Measurements from ENCODE around the gene ZNHIT2. TPM values are rescaled to one million over a fixed set of nuclear protein-coding genes. Genes with fewer than 3 reads are reported as not detected.
A peak's percentile ranks its signal among the peaks of the same experiment; 100 is the strongest.

The ZNHIT2 gene
- total RNA-seq, 1 donor from 2014 or later: 6.1 TPM

DNA sequence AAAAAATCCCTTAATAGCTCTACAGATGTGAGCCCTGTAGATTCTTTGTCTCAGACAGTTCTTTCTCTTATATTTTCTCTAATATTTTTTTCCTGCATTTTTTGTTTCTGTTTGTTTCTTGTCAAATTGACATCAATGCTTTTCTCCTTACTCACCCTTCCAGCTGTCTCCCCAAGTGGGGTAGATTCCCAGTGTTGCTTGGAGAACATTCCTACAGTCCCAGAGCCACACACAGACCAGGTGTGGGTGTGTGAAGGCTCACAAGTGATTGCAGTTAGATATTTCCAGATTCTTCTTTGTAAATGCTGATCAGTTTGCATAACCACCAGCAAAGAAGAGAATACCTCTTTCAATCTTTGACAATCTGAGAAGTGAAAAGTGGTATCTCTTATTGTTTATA, 14.0 kb downstream of the ZNHIT2 start:
- peaks cover 26% of the 10 kb centered on the region for H3K36me3 ChIP-seq
- H3K9me3 ChIP-seq (replicated peaks): no peaks in the 10 kb centered on the region
- H3K27me3 ChIP-seq (ENCODE audit: low read depth): no peaks in the 10 kb centered on the region
- DNase-seq: no peak
- peaks cover 49% of the 10 kb centered on the region for H3K4me1 ChIP-seq
- TF ChIP-seq, protein P1, sequence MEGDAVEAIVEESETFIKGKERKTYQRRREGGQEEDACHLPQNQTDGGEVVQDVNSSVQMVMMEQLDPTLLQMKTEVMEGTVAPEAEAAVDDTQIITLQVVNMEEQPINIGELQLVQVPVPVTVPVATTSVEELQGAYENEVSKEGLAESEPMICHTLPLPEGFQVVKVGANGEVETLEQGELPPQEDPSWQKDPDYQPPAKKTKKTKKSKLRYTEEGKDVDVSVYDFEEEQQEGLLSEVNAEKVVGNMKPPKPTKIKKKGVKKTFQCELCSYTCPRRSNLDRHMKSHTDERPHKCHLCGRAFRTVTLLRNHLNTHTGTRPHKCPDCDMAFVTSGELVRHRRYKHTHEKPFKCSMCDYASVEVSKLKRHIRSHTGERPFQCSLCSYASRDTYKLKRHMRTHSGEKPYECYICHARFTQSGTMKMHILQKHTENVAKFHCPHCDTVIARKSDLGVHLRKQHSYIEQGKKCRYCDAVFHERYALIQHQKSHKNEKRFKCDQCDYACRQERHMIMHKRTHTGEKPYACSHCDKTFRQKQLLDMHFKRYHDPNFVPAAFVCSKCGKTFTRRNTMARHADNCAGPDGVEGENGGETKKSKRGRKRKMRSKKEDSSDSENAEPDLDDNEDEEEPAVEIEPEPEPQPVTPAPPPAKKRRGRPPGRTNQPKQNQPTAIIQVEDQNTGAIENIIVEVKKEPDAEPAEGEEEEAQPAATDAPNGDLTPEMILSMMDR (IDR thresholded peaks at IDR 0.05; ENCODE audit: borderline replicate concordance): no peak
- peak overlapping the region; percentile 86 for H3K27ac ChIP-seq (replicated peaks)
- H3K4me3 ChIP-seq: no peak overlapping the region
- intact Hi-C loops (cut with micrococcal nuclease): no loop called here

DNA sequence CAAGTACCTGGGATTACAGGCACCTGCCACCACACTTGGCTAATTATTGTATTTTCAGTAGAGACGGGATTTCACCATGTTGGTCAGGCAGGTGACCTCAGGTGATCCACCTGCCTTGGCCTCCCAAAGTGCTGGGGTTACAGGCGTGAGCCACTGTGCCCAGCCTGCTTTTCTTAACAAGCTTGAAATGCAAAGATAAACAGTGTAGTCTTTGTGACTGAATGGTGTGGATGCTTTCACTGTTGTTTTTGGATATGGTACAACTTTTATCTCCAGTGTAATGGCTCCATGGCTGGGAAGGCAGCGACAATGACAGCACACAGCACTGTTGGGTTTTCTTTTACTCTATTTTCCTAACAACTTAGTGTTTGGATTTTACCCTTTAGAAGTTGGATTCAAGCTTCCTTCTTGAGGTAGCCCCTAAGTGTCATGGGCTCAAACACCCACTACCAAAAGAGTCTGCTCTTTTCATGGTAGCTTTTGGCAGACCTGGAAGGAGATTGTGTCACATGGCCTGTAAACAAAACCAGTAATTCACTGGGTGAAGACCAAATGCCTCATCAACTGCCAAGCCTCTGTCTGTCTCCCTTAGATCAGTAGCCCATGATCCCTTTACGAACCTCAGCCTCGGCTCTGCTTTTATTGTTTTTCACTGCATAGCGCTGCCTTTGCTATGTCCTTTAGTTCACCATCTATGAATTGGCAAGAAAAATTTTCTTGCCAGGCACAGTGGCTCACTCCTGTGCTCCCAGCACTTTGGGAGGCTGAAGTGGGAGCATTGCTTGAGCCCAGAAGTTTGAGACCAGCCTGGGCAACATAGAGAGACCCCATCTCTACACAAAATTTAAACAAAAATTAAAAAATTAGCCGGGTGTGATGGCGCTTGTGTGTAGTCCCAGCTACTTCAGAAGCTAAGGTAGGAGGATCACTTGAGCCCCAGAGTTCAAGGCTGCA, 15.1 kb downstream of the ZNHIT2 start:
- H3K4me1 ChIP-seq: peaks cover 59% of the 10 kb centered on the region
- H3K27ac ChIP-seq (replicated peaks): peak overlapping the region; percentile 86
- H3K4me3 ChIP-seq: no peak overlapping the region
- TF ChIP-seq, protein P1 (IDR thresholded peaks at IDR 0.05; ENCODE audit: borderline replicate concordance): no peak
- no peaks in the 10 kb centered on the region for H3K27me3 ChIP-seq (ENCODE audit: low read depth)
- DNase-seq: no peak
- peaks cover 23% of the 10 kb centered on the region for H3K36me3 ChIP-seq
- H3K9me3 ChIP-seq (replicated peaks): no peaks in the 10 kb centered on the region
- intact Hi-C loops (cut with micrococcal nuclease): no loop called here

DNA sequence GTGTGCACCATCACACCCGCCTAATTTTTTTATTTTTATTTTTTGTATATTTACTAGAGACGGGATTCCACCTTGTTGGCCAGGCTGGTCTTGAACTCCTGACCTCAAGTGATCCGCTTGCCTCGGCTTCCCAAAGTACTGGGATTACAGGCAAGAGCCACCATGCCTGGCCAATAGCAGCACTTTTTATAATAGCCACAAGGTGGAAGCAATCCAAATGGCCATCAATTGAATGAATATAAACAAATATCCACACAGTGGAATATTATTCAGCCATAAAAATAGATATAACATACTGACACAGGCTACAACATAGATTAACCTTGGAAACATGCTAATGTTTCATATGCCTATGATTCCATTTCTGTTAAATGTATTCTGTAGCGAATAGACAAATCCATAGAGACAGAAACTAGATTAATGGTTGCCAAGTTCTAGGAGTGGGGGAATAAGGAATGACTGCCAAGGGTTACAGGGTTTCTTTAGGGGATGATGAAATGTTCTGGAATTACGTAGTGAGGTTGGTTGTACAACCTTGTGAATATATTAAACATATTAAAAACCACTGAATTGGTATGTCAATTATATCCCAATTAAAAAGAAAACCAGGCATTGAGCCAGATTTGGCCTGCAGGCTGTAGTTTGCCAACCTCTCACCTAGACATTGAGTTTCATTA, 16.7 kb downstream of the ZNHIT2 start:
- peak overlapping the region; percentile 86 for H3K27ac ChIP-seq (replicated peaks)
- no peaks in the 10 kb centered on the region for H3K27me3 ChIP-seq (ENCODE audit: low read depth)
- DNase-seq: no peak
- peaks cover 23% of the 10 kb centered on the region for H3K36me3 ChIP-seq
- peaks cover 74% of the 10 kb centered on the region for H3K4me1 ChIP-seq
- intact Hi-C loops (cut with micrococcal nuclease): no loop called here
- TF ChIP-seq, protein P1 (IDR thresholded peaks at IDR 0.05; ENCODE audit: borderline replicate concordance): no peak
- H3K9me3 ChIP-seq (replicated peaks): no peaks in the 10 kb centered on the region
- no peak overlapping the region for H3K4me3 ChIP-seq

DNA sequence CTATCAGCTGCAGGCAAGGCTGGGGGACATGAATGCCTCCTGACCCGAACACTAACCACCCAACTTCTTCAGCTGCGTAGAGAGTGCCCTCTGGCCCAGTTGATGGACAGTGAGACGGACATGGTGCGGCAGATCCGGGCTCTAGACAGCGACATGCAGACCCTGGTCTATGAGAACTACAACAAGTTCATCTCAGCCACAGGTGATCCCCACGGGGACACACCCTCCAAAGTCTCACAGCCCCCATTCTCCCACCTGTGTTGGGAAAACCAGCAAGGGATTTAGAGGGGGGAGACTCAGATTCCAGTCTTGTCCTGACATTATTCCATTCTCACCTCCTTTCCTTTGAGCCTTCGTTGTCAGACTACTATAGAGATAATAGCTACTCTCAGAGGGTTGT, 20.6 kb downstream of the ZNHIT2 start:
- Histone ChIP-seq H3K9me3 (replicated peaks) (no peaks in the 10 kb centered on the region), H3K4me3 (peak overlapping the region; percentile 82), H3K27me3 (ENCODE audit: low read depth) (no peaks in the 10 kb centered on the region), H3K27ac (replicated peaks) (peak overlapping the region; percentile 91), H3K36me3 (peaks cover 15% of the 10 kb centered on the region), H3K4me1 (peaks cover 41% of the 10 kb centered on the region)
- intact Hi-C loops (cut with micrococcal nuclease): no loop called here
- no peak for DNase-seq
- TF ChIP-seq, protein P1 (IDR thresholded peaks at IDR 0.05; ENCODE audit: borderline replicate concordance): no peak

DNA sequence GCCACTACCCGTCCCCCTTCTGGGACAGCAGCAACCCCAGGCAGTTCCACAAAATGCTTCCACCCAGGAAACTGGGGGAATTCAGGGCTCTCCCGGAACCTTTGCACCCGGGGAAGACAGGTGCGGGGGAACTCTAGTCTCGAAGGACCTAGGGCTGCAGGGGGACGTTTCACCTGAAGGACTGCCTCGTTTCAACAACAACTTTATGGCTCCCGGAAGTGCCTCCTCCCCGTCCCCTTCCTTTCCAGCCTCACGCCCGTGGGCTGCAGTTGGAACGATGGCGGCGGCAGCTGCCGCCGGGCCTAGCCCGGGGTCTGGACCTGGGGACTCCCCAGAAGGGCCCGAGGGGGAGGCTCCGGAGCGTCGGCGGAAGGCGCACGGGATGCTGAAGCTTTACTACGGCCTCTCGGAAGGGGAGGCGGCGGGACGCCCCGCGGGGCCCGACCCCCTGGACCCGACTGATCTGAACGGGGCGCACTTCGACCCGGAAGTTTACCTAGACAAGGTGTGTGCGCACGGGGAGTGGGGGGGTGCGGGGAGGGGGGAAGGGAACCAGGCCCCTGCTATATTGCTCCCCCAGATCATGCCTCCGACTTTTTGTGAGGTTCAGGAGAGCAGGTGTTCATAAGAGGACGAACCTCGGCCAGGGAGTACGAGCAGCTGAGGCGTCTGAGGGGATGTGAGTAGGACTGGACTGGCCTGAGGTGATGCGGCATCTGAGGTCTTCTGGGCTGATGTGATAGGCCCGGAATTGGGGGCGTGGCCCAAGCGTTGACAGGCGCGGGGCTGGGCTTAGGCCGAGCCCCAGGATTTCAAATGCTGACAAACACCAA, 21.3 kb downstream of the ZNHIT2 start, which contains the start of gene VPS51:
VPS51 (plus strand) TSS at position 241 of the 833 bp plus-strand sequence; CDS start at position 278, 37 bp downstream.
- intact Hi-C loops (cut with micrococcal nuclease): no loop called here
- Histone ChIP-seq H3K27me3 (ENCODE audit: low read depth) (no peaks in the 10 kb centered on the region), H3K36me3 (peaks cover 15% of the 10 kb centered on the region), H3K27ac (replicated peaks) (peak within 1 kb of the TSS; percentile 91), H3K4me3 (peak within 1 kb of the TSS; percentile 82), H3K4me1 (peaks cover 34% of the 10 kb centered on the region), H3K9me3 (replicated peaks) (no peaks in the 10 kb centered on the region)
- DNase-seq: peak; percentile 90
- TF ChIP-seq, protein P1 (IDR thresholded peaks at IDR 0.05; ENCODE audit: borderline replicate concordance): peak; percentile 9

Data from left ventricle myocardium inferior (tissue), 1 donor.